GM12873 (cell line): ENCODE results near the gene FRK.

Experiments used
- TF ChIP-seq, protein P1 (sequence below): IDR thresholded peaks from 2 replicates; pipeline ENCODE4 v1.5.1; 2012; ENCODE audit warnings: low read depth, mild to moderate bottlenecking, moderate library complexity, low read length, control low read depth; ENCODE audit not compliant: insufficient read depth; ENCODE audit errors: missing control alignments

FRK gene

DNA sequence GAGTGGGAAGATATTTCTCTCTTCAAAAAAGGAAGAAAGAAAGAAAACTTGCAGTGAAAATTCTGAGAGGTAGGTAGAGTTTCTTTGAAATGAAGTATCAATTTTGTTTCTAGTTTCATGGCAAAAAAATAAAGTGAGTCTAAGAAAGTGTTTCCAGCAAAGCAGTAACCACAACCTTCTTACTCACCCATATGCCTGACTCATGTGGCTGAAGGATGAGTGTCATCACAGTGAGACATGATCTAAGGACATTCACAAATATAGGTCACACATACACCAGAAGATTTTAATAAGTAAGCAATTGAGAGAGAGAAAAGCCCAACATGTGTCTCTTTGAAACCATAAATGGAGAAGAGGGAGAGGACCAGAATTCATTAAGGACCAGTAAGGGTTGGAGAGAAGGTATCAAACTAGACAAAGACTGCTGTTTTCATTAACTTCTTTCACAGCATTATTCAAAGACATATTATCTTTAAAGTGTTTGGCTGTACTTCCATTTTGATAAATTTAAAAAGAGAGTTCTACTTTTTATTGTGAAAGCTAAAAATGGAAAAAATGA, 169.5 kb downstream of the FRK start:
- TF ChIP-seq, protein P1, sequence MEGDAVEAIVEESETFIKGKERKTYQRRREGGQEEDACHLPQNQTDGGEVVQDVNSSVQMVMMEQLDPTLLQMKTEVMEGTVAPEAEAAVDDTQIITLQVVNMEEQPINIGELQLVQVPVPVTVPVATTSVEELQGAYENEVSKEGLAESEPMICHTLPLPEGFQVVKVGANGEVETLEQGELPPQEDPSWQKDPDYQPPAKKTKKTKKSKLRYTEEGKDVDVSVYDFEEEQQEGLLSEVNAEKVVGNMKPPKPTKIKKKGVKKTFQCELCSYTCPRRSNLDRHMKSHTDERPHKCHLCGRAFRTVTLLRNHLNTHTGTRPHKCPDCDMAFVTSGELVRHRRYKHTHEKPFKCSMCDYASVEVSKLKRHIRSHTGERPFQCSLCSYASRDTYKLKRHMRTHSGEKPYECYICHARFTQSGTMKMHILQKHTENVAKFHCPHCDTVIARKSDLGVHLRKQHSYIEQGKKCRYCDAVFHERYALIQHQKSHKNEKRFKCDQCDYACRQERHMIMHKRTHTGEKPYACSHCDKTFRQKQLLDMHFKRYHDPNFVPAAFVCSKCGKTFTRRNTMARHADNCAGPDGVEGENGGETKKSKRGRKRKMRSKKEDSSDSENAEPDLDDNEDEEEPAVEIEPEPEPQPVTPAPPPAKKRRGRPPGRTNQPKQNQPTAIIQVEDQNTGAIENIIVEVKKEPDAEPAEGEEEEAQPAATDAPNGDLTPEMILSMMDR, result no peak

DNA sequence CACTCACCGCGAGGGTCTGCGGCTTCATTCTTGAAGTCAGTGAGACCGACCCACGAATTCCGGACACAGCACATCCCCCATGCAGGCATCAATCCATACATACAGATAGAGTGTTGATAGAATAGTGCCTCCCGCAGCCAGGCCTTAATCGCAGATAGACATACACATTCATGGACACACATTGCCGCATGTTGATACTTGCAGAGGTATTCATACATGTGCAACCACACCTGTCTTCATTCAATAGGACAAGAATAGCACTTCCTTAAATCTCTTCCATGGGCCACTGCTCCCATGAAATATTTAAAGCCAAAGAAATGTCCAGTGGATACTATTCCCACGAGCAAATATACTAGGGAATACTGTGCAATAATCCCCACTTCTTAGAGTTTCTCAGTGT, 170.5 kb downstream of the FRK start:
- TF ChIP-seq, protein P1, result no peak

DNA sequence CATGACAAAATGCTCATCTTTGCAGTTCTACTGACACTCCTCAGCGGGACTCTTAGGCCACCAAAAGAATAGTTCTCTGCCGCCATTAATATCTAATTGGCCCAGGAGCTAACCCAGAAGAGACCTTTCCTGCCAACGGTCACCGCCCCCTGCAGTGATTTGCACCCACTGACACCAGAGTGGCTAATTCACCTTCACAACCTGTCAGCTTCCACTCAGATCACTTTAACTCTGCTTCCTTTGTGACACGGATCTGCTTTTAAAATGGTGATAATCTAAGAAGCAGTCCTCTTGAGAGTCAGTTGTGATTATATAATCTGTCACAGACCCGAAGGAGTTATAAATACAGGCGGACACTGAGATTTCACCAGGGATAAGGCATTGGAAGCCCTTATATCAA, 172.8 kb downstream of the FRK start:
- TF ChIP-seq, protein P1, result no peak

DNA sequence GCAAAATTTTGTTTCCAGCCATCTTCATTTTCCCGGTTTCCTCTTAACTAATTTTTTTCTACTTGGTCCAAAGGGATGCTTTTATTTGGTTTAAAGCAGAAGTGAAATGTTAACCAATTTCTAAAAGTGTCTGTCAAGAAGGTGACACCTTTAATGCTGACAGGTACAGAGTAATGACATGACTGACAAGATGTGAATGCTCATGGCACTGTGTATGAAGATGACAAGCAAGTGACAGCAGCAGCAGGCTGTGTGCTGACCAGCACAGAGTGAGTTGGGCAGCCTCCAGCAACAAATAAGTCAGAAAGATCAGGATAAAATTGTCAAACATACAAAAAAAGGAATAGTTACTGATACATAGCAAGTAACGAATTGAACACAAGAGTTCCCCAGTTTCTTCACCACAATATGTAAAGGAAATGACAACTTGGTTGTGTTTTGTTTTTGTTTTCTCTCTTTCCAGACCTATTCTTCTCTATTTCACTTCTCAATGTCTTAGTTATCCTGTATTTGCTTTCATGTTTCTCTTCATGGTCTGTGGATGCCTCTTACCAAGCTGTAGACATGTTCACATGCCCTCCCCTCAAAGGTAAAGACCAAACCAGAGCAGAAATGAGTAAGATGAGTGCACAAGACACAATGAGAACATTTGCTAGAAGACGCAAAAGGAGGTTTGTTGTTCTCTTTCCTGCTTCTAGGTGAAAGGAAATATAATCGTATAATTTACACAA, 174.9 kb downstream of the FRK start:
- TF ChIP-seq, protein P1, result no peak

DNA sequence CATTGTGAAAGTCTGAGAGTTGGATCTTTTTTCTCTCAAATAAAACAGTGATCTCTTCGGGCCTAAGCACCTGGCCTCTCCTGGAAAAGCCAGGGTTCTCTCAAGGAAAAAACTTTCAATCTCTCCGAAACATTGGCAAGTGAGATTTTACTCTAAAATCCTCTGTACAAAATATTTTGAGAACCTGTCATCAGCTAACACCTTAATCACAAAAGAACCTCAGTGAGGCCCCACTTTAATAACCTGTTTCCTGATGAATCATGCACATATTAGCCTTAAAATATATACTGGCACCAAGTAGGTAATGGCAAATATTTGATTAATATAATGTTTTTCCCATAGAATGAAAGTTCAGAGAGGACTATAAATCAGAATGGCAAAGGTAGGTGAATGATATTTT, 177.9 kb downstream of the FRK start:
- TF ChIP-seq, protein P1, result no peak

DNA sequence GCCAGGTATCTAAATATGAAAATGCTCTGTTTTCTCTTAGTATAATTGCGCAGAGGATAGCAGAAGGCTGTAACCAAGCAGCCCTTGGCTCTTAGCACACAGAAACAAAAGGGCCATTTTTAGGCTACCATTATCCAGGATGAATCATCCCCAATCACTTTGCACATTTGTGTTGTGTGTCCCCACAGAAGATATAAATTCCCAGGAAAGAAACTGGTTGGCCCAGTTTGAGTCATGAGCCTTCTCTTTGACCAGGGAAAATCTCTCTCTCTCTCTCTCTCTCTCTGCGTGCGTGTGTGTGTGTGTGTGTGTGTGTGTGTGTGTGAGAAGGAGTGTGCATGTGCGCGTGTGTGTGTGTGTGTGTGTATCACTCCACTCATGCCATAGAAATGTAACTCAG, 178.5 kb downstream of the FRK start:
- TF ChIP-seq, protein P1, result no peak
